Thoracic aorta (tissue), 2 donors: ENCODE measurements around the gene AGL. TPM values are rescaled to one million over a fixed set of nuclear protein-coding genes. Genes with fewer than 3 reads are reported as not detected.

Source experiments
- ATAC-seq: fragments of 150-250 bp; one replicate; pipeline ENCODE4 v1.8.0; 2017; ENCODE audit warnings: low read depth; ENCODE audit not compliant: insufficient number of reproducible peaks, low FRiP score
- DNase-seq: peaks from one replicate; pipeline ENCODE4 v3.0.0-alpha.2; 2020; ENCODE audit warnings: low spot score
- H3K27ac ChIP-seq, 2 donors: fragments of 200-600 bp; sonication (generic); 1 replicate in 1 of 2; 2 replicates in 1 of 2; pipeline ENCODE4 v1.5.1; 2016; ENCODE audit warnings: mild to moderate bottlenecking in 2 of 2, moderate library complexity in 2 of 2
- H3K27me3 ChIP-seq: fragments of 200-600 bp; sonication (generic); replicated peaks from 2 replicates; pipeline ENCODE4 v1.6.0; 2016; ENCODE audit warnings: mild to moderate bottlenecking; ENCODE audit not compliant: insufficient read depth
- H3K36me3 ChIP-seq: fragments of 200-600 bp; sonication (generic); one replicate; pipeline ENCODE4 v1.5.1; 2016
- H3K4me1 ChIP-seq, 2 donors: fragments of 200-600 bp; sonication (generic); 1 replicate in 1 of 2; 2 replicates in 1 of 2; pipeline versions ENCODE4 v1.5.1 to v1.6.0; 2016; ENCODE audit warnings: low read depth in 2 of 2, mild to moderate bottlenecking in 1 of 2; ENCODE audit not compliant: control insufficient read depth in 1 of 2
- H3K4me3 ChIP-seq: fragments of 200-600 bp; sonication (generic); 2 replicates; pipeline ENCODE4 v1.5.1; 2016; ENCODE audit warnings: mild to moderate bottlenecking
- H3K9me3 ChIP-seq: fragments of 200-600 bp; sonication (generic); 2 replicates; pipeline ENCODE4 v1.5.1; 2016
- total RNA-seq, 2 donors: library from RNA; depleted of rRNA; stranded (reverse); fragments of >200 nt; gene quantifications; one replicate each; pipeline versions ENCODE4 v1.1.0 to v1.2.3, GENCODE V29; 2016
- TF ChIP-seq, protein P1 (sequence below): fragments of 200-600 bp; sonication (generic); IDR thresholded peaks from one replicate; pipeline ENCODE4 v1.5.1; 2019; ENCODE audit warnings: antibody characterized with exemption

The AGL gene
- 10 to 100 TPM; 21.3 to 36.2 TPM for total RNA-seq

GRCh38 chr1:99849744-99850458 lies at the start of gene AGL:
Gene AGL, plus strand, starts transcription at chr1:99850361. Its CDS starts 682 bp downstream, at chr1:99851043.
- Histone ChIP-seq H3K27ac (peak within 1 kb of the TSS; percentile 74 to 85), H3K36me3 (no peaks in the 10 kb centered on the region), H3K27me3 (no peaks in the 10 kb centered on the region), H3K4me3 (peak within 1 kb of the TSS; percentile 82), H3K4me1 (peaks cover 13 to 25% of the 10 kb centered on the region in 2 donors), H3K9me3 (no peaks in the 10 kb centered on the region)
- TF ChIP-seq, protein P1, sequence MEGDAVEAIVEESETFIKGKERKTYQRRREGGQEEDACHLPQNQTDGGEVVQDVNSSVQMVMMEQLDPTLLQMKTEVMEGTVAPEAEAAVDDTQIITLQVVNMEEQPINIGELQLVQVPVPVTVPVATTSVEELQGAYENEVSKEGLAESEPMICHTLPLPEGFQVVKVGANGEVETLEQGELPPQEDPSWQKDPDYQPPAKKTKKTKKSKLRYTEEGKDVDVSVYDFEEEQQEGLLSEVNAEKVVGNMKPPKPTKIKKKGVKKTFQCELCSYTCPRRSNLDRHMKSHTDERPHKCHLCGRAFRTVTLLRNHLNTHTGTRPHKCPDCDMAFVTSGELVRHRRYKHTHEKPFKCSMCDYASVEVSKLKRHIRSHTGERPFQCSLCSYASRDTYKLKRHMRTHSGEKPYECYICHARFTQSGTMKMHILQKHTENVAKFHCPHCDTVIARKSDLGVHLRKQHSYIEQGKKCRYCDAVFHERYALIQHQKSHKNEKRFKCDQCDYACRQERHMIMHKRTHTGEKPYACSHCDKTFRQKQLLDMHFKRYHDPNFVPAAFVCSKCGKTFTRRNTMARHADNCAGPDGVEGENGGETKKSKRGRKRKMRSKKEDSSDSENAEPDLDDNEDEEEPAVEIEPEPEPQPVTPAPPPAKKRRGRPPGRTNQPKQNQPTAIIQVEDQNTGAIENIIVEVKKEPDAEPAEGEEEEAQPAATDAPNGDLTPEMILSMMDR = no peak
- DNase-seq (peak; percentile 15), ATAC-seq (peak; percentile 74)

DNA sequence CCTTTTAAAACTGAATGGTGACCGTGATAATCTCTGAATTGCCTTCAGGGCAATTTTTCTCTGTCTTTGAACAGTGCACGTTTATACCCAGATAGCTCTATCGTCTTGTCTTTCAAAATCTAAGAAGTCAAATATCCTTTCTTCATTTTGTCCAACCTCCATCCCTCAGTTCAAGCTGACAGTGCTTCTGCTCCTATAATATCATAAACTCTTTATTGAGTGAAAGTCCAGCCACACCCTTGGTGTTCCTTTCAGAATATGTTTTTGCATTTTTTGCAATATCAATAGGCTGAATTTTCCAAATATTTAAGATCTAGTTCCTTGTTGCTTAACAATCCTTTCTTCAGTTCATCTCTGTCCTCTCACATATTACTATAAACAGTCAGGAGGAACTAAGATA lies 48.6 kb upstream of the AGL start:
- no peak for DNase-seq
- ATAC-seq = no peak
- TF ChIP-seq, protein P1 = no peak

DNA sequence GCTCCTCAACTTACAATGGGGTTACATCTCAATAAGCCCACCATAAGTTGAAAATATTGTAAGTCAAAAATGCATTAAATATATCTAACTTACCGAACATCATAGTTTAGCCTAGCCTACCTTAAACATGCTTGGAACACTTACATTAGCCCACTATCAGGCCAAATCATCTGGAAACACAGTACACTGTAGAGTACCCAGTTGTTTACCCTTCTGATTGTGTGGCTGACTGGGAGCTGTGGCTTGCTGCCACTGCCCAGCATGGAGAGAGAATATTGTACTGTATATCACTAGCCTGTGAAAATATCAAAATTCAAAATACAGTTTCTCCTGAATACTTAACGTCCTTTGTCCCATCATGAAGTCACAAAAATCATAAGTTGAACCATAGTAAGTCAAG lies 43.3 kb upstream of the AGL start:
- Histone ChIP-seq H3K4me1 (peaks cover 0 to 5% of the 10 kb centered on the region in 2 donors), H3K27me3 (no peaks in the 10 kb centered on the region), H3K36me3 (no peaks in the 10 kb centered on the region), H3K27ac (no peak overlapping the region), H3K9me3 (no peaks in the 10 kb centered on the region), H3K4me3 (no peak overlapping the region)
- ATAC-seq = no peak
- DNase-seq = no peak
- TF ChIP-seq, protein P1 = no peak

More for the DNA sequence above, 48.6 kb upstream of the AGL start:
- Histone ChIP-seq H3K4me3 (no peak overlapping the region), H3K4me1 (no peaks in the 10 kb centered on the region), H3K27ac (no peak overlapping the region), H3K27me3 (no peaks in the 10 kb centered on the region), H3K9me3 (no peaks in the 10 kb centered on the region), H3K36me3 (no peaks in the 10 kb centered on the region)

GRCh38 chr1:99808391-99809115 lies 41.6 kb upstream of the AGL start:
- no peak for DNase-seq
- Histone ChIP-seq H3K27me3 (no peaks in the 10 kb centered on the region), H3K4me3 (peak overlapping the region; percentile 59), H3K36me3 (no peaks in the 10 kb centered on the region), H3K9me3 (no peaks in the 10 kb centered on the region), H3K4me1 (peaks cover 0 to 5% of the 10 kb centered on the region in 2 donors), H3K27ac (peak overlapping the region; percentile 40 to 48)
- peak; percentile 70 for ATAC-seq
- TF ChIP-seq, protein P1 = peak; percentile 55

DNA sequence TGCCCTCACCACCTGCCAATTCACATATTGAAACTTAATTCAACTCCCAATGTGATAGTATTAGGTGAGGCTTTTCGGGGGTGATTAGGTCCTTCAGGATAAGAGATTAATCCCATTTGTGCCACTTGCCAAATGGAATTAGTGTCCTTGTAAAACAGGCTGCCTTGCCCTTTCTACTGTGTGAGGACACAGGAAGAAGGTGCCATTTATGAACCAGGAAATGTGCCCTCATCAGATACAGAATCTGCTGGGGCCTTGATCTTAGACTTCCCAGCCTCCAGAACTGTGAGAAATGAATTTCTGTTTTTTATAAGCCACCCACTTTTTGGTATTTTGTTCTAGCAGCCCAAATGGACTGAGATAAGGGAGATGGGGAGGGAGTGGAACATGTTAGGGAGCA lies 39.1 kb upstream of the AGL start:
- H3K4me3 ChIP-seq = no peak overlapping the region
- TF ChIP-seq, protein P1 = no peak
- H3K36me3 ChIP-seq = no peaks in the 10 kb centered on the region
- H3K9me3 ChIP-seq = no peaks in the 10 kb centered on the region
- no peak overlapping the region for H3K27ac ChIP-seq
- DNase-seq (no peak), ATAC-seq (no peak)
- H3K4me1 ChIP-seq = peaks cover 0 to 5% of the 10 kb centered on the region in 2 donors
- H3K27me3 ChIP-seq = no peaks in the 10 kb centered on the region
